ENCODE results near the gene SP140. TPM values are rescaled to one million over a fixed set of nuclear protein-coding genes. Genes with fewer than 3 reads are reported as not detected.

Gene SP140
- total and polyA plus RNA-seq, 2 of the 13 experiments (the other 11 are each of a cell fraction or from before 2014, with no cell fraction given) = 0.57 to 0.80 TPM

DNA sequence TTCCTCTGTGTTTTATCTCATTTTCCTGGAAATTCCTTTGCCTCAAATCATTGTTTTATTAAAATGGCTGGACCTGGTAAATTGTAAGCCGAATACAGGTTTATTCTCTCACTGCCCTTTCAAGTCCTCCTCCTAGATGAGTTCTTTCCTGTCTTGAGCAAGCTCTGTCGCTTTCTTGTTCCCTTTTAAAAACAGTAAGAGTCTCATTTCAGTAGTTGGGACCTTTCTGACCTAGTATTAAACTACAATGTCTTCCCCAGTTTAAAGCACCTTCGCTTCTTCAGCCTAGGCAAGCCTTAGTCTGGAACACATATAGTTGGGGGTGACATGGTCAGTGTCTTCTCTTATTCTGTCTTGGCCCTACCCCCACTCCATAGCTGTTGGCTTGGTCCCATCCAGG lies 60.5 kb downstream of the SP140 start:
- Histone ChIP-seq H3K9ac (ENCODE audit: insufficient read depth, low read depth, low read length) (no peak overlapping the region), H3K79me2 (ENCODE audit: insufficient read depth, low read length) (no peaks in the 10 kb centered on the region), H3K27ac (ENCODE audit: extremely low read length, insufficient read depth, low read length) (no peak overlapping the region), H3K9me3 (ENCODE audit: low read length) (no peaks in the 10 kb centered on the region), H2AFZ (ENCODE audit: low read length) (no peak overlapping the region), H4K20me1 (ENCODE audit: insufficient read depth, low read length) (no peaks in the 10 kb centered on the region), H3K36me3 (replicated peaks in 1 of 2; ENCODE audit: control insufficient read depth in 1 of 2, insufficient read depth in 2 of 2, low read length in 2 of 2) (no peaks in the 10 kb centered on the region), H3K4me1 (ENCODE audit: insufficient read depth, low read length) (no peaks in the 10 kb centered on the region), H3K27me3 (ENCODE audit: control insufficient read depth in 1 of 2, insufficient read depth in 2 of 2, low read length in 2 of 2) (0 out of 5 replicates have a peak, but pooled peaks cover 0 to 5% of the 10 kb centered on the region in 2 experiments), H3K4me2 (ENCODE audit: low read depth, low read length) (no peak overlapping the region), H3K4me3 (replicated peaks in 1 of 3; ENCODE audit: insufficient read depth in 1 of 3, low read depth in 2 of 3, low read length in 3 of 3) (no peak overlapping the region)
- FAIRE-seq (no peak), DNase-seq (ENCODE audit: low spot score) (no peak), ATAC-seq (no peak)
- intact Hi-C loops (cut with micrococcal nuclease; ENCODE audit: unreplicated experiment) = no loop called here
- WGBS (ENCODE audit: low lambda C conversion rate) = 1% methylated on average over 3 of the region's 3 CpGs
- in situ Hi-C loops (cut with HindIII; ENCODE audit: extremely low pct_ligation_motif_present, low pct_unique_long_range_greater_than_20kb) = no loop called here
- CTCF ChIA-PET (ENCODE audit: low intra/inter-chr PET ratio, low total read pairs) = no interaction called here
- POLR2A ChIA-PET = no interaction called here
- BruUV-seq (replicated peaks) = no TSS peak
- TF ChIP-seq KLF13 (CRISPR knock-in tag; IDR thresholded peaks at IDR 0.05) (no peak), SRSF4 (IDR thresholded peaks at IDR 0.05; ENCODE audit: low read depth, low read length, poor library complexity, severe bottlenecking) (no peak), HNRNPLL (IDR thresholded peaks at IDR 0.05; ENCODE audit: low read depth, low read length, poor library complexity, severe bottlenecking) (no peak), SP5 (CRISPR knock-in tag; IDR thresholded peaks at IDR 0.05; ENCODE audit: borderline replicate concordance, low read depth) (no peak), ZNF274 (CRISPR knock-in tag; IDR thresholded peaks at IDR 0.05) (no peak), ZNF354B (CRISPR knock-in tag; IDR thresholded peaks at IDR 0.05) (no peak), BHLHE40 (IDR thresholded peaks at IDR 0.05; ENCODE audit: low read length) (no peak), HMGXB3 (CRISPR knock-in tag; IDR thresholded peaks at IDR 0.05; ENCODE audit: borderline replicate concordance) (no peak), CENPBD1 (CRISPR knock-in tag; IDR thresholded peaks at IDR 0.05; ENCODE audit: borderline replicate concordance, low read depth) (no peak)
- TF ChIP-seq, protein P1, sequence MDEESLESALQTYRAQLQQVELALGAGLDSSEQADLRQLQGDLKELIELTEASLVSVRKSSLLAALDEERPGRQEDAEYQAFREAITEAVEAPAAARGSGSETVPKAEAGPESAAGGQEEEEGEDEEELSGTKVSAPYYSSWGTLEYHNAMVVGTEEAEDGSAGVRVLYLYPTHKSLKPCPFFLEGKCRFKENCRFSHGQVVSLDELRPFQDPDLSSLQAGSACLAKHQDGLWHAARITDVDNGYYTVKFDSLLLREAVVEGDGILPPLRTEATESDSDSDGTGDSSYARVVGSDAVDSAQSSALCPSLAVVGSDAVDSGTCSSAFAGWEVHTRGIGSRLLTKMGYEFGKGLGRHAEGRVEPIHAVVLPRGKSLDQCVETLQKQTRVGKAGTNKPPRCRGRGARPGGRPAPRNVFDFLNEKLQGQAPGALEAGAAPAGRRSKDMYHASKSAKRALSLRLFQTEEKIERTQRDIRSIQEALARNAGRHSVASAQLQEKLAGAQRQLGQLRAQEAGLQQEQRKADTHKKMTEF (CRISPR knock-in tag; IDR thresholded peaks at IDR 0.05) = no peak
- TF ChIP-seq, protein P2, sequence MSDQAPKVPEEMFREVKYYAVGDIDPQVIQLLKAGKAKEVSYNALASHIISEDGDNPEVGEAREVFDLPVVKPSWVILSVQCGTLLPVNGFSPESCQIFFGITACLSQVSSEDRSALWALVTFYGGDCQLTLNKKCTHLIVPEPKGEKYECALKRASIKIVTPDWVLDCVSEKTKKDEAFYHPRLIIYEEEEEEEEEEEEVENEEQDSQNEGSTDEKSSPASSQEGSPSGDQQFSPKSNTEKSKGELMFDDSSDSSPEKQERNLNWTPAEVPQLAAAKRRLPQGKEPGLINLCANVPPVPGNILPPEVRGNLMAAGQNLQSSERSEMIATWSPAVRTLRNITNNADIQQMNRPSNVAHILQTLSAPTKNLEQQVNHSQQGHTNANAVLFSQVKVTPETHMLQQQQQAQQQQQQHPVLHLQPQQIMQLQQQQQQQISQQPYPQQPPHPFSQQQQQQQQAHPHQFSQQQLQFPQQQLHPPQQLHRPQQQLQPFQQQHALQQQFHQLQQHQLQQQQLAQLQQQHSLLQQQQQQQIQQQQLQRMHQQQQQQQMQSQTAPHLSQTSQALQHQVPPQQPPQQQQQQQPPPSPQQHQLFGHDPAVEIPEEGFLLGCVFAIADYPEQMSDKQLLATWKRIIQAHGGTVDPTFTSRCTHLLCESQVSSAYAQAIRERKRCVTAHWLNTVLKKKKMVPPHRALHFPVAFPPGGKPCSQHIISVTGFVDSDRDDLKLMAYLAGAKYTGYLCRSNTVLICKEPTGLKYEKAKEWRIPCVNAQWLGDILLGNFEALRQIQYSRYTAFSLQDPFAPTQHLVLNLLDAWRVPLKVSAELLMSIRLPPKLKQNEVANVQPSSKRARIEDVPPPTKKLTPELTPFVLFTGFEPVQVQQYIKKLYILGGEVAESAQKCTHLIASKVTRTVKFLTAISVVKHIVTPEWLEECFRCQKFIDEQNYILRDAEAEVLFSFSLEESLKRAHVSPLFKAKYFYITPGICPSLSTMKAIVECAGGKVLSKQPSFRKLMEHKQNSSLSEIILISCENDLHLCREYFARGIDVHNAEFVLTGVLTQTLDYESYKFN (CRISPR knock-in tag; conservative IDR thresholded peaks at IDR 0.05) = no peak
- TF ChIP-seq, protein P3, sequence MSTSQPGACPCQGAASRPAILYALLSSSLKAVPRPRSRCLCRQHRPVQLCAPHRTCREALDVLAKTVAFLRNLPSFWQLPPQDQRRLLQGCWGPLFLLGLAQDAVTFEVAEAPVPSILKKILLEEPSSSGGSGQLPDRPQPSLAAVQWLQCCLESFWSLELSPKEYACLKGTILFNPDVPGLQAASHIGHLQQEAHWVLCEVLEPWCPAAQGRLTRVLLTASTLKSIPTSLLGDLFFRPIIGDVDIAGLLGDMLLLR (CRISPR knock-in tag; IDR thresholded peaks at IDR 0.05) = no peak
- TF ChIP-seq, protein P4, sequence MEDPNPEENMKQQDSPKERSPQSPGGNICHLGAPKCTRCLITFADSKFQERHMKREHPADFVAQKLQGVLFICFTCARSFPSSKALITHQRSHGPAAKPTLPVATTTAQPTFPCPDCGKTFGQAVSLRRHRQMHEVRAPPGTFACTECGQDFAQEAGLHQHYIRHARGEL (CRISPR knock-in tag; IDR thresholded peaks at IDR 0.05) = no peak
